H9 (cell line): ENCODE results near the gene LPCAT3. TPM values are rescaled to one million over a fixed set of nuclear protein-coding genes. Genes with fewer than 3 reads are reported as not detected.

Source experiments
- DNase-seq: peaks from one replicate; pipeline ENCODE4 v3.0.0-alpha.2; 2017
- H2AFZ ChIP-seq: one replicate; pipeline ENCODE4 v1.6.1; 2013; ENCODE audit warnings: mild to moderate bottlenecking, low read length, control low read depth, moderate library complexity
- H2AK5ac ChIP-seq: 2 replicates; pipeline ENCODE4 v1.6.1; 2013; ENCODE audit warnings: low read length, control low read depth, mixed read lengths; ENCODE audit not compliant: insufficient read length
- H2BK120ac ChIP-seq: one replicate; pipeline ENCODE4 v1.6.1; 2013; ENCODE audit warnings: low read depth, mild to moderate bottlenecking, low read length, control low read depth, inconsistent platforms; ENCODE audit not compliant: poor library complexity, severe bottlenecking
- H2BK12ac ChIP-seq: 2 replicates; pipeline ENCODE4 v1.6.1; 2013; ENCODE audit warnings: low read length, control low read depth, mixed read lengths, low read depth; ENCODE audit not compliant: insufficient read length
- H2BK15ac ChIP-seq: 2 replicates; pipeline ENCODE4 v1.6.1; 2013; ENCODE audit warnings: low read depth, low read length, control low read depth
- H2BK20ac ChIP-seq: one replicate; pipeline ENCODE4 v1.6.1; 2013; ENCODE audit warnings: low read depth, mild to moderate bottlenecking, low read length, control low read depth, inconsistent platforms; ENCODE audit not compliant: poor library complexity, severe bottlenecking
- H2BK5ac ChIP-seq: 2 replicates; pipeline ENCODE4 v1.6.1; 2013; ENCODE audit warnings: low read length, control low read depth, mixed read lengths; ENCODE audit not compliant: insufficient read length
- H3K14ac ChIP-seq: 2 replicates; pipeline ENCODE4 v1.6.1; 2013; ENCODE audit warnings: low read length, control low read depth; ENCODE audit not compliant: insufficient read depth
- H3K18ac ChIP-seq: 2 replicates; pipeline ENCODE4 v1.6.1; 2013; ENCODE audit warnings: low read depth, mild to moderate bottlenecking, mixed read lengths, low read length, control low read depth; ENCODE audit not compliant: insufficient read length
- H3K23ac ChIP-seq: 2 replicates; pipeline ENCODE4 v1.6.1; 2013; ENCODE audit warnings: low read length, control low read depth, mixed read lengths, low read depth; ENCODE audit not compliant: insufficient read length
- H3K23me2 ChIP-seq: 2 replicates; pipeline ENCODE4 v1.6.1; 2013; ENCODE audit warnings: low read depth, mild to moderate bottlenecking, mixed read lengths, low read length, control low read depth; ENCODE audit not compliant: insufficient read length, poor library complexity, severe bottlenecking
- H3K27ac ChIP-seq: 2 replicates; pipeline ENCODE4 v1.5.1; 2013; ENCODE audit warnings: low read length, control low read depth, mixed read lengths, low read depth; ENCODE audit not compliant: insufficient read length
- H3K27me3 ChIP-seq: 2 replicates; pipeline ENCODE4 v1.6.1; 2013; ENCODE audit warnings: low read length, control low read depth, inconsistent platforms; ENCODE audit not compliant: insufficient read depth
- H3K4ac ChIP-seq: 2 replicates; pipeline ENCODE4 v1.6.1; 2013; ENCODE audit warnings: low read depth, mild to moderate bottlenecking, control low read depth, inconsistent platforms, low read length, moderate library complexity
- H3K4me1 ChIP-seq: 2 replicates; pipeline ENCODE4 v1.6.1; 2013; ENCODE audit warnings: low read length, control low read depth, inconsistent platforms; ENCODE audit not compliant: insufficient read depth
- H3K4me2 ChIP-seq: 2 replicates; pipeline ENCODE4 v1.6.1; 2013; ENCODE audit warnings: low read length, control low read depth, mixed read lengths; ENCODE audit not compliant: insufficient read length, insufficient read depth
- H3K56ac ChIP-seq: 2 replicates; pipeline ENCODE4 v1.6.1; 2013; ENCODE audit warnings: low read depth, mild to moderate bottlenecking, mixed read lengths, low read length, control low read depth; ENCODE audit not compliant: insufficient read length
- H3K79me1 ChIP-seq: 2 replicates; pipeline ENCODE4 v1.6.1; 2013; ENCODE audit warnings: low read depth, mild to moderate bottlenecking, moderate library complexity, low read length, control low read depth, inconsistent platforms; ENCODE audit not compliant: insufficient read depth, poor library complexity, severe bottlenecking
- H3K79me2 ChIP-seq: 2 replicates; pipeline ENCODE4 v1.6.1; 2013; ENCODE audit warnings: low read length, control low read depth, inconsistent platforms; ENCODE audit not compliant: insufficient read depth
- H3K9ac ChIP-seq: 2 replicates; pipeline ENCODE4 v1.6.1; 2013; ENCODE audit warnings: low read length, control low read depth, mixed read lengths; ENCODE audit not compliant: insufficient read length; ENCODE audit errors: extremely low read depth
- H3K9me3 ChIP-seq: one replicate; pipeline ENCODE4 v1.6.1; 2013; ENCODE audit warnings: low read depth, low read length, inconsistent platforms; ENCODE audit not compliant: control insufficient read depth
- H3T11ph ChIP-seq: one replicate; pipeline ENCODE4 v1.6.1; 2013; ENCODE audit warnings: mild to moderate bottlenecking, low read length, control low read depth, inconsistent platforms
- H4K20me1 ChIP-seq: one replicate; pipeline ENCODE4 v1.6.1; 2013; ENCODE audit not compliant: control insufficient read depth, insufficient read length, insufficient read depth
- H4K5ac ChIP-seq: 2 replicates; pipeline ENCODE4 v1.6.1; 2013; ENCODE audit warnings: low read depth, mild to moderate bottlenecking, mixed read lengths, low read length, control low read depth; ENCODE audit not compliant: insufficient read length
- H4K8ac ChIP-seq: replicated peaks from 2 replicates; pipeline ENCODE4 v1.6.1; 2013; ENCODE audit warnings: low read length, control low read depth, mixed read lengths, low read depth; ENCODE audit not compliant: insufficient read length
- H4K91ac ChIP-seq: 2 replicates; pipeline ENCODE4 v1.6.1; 2013; ENCODE audit warnings: low read depth, mild to moderate bottlenecking, moderate library complexity, mixed read lengths, low read length, control low read depth; ENCODE audit not compliant: insufficient read length
- H3K27ac Mint-ChIP-seq, 3 experiments: 2 replicates in 2 of 3; 3 replicates in 1 of 3; pipeline ENCODE4 v1.8.0; 2020 to 2021; ENCODE audit warnings: mixed read lengths in 3 of 3, mild to moderate bottlenecking in 1 of 3, moderate library complexity in 1 of 3
- H3K27me3 Mint-ChIP-seq: 2 replicates; pipeline ENCODE4 v1.8.0; 2021; ENCODE audit warnings: low read depth, mild to moderate bottlenecking, moderate library complexity, mixed read lengths
- H3K36me3 Mint-ChIP-seq, 3 experiments: 2 replicates in 2 of 3; 3 replicates in 1 of 3; pipeline ENCODE4 v1.8.0; 2020 to 2021; ENCODE audit warnings: low read depth in 3 of 3, mixed read lengths in 3 of 3; ENCODE audit not compliant: insufficient read depth in 1 of 3
- H3K4me1 Mint-ChIP-seq, 2 experiments: 2 replicates each; pipeline ENCODE4 v1.8.0; 2020; ENCODE audit warnings: mixed read lengths in 2 of 2
- H3K4me3 Mint-ChIP-seq, 2 experiments: 2 replicates in 1 of 2; 3 replicates in 1 of 2; pipeline ENCODE4 v1.8.0; 2020 to 2021; ENCODE audit warnings: mild to moderate bottlenecking in 2 of 2, mixed read lengths in 2 of 2, moderate library complexity in 1 of 2
- H3K9me3 Mint-ChIP-seq, 2 experiments: 2 replicates in 1 of 2; 3 replicates in 1 of 2; pipeline ENCODE4 v1.8.0; 2020; ENCODE audit warnings: mild to moderate bottlenecking in 2 of 2, mixed read lengths in 2 of 2, moderate library complexity in 1 of 2
- WGBS: extraction: QIAGEN DNeasy Blood & Tissue Kit; methylation state at CpG from one replicate; pipeline ENCODE4 v1.1.7; 2013; ENCODE audit warnings: missing lambda C conversion rate, low lambda C conversion rate, mixed read lengths; ENCODE audit not compliant: insufficient read length; ENCODE audit errors: extremely low coverage; 5-methylcytosine and 5-hydroxymethylcytosine counted together
- total RNA-seq: library from RNA; stranded (reverse); gene quantifications from 2 replicates; pipeline ENCODE4 v1.2.1, GENCODE V29; 2021
- TF ChIP-seq, protein P1 (sequence below): fragments of 200-600 bp; sonication (generic); conservative IDR thresholded peaks from 3 replicates; pipeline ENCODE4 v1.8.0; 2021; ENCODE audit warnings: antibody characterized with exemption, mild to moderate bottlenecking

Gene LPCAT3
- total RNA-seq, 1 experiment from 2014 or later, result 47.7 TPM

DNA sequence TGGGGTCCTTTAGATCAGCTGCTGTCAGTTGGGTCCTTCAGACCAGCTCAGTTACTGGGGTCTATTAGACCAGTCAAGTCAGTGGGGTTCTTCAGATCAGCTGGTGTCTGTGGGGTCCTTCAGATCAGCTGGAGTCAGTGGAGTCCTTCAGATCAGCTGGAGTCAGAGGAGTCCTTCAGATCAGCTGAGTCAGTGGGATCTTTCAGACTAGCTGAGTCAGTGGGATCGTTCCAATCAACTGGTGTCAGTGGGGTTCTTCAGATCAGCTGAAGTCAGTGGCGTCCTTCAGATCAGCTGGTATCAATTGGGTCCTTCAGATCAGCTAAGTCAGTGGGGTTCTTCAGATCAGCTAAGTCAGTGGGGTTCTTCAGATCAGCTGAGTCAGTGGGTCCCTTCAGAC lies 14.7 kb upstream of the LPCAT3 start:
- no peak overlapping the region for H3K4ac ChIP-seq
- no peaks in the 10 kb centered on the region for H3K79me2 ChIP-seq
- no peak overlapping the region for H2BK120ac ChIP-seq
- no peak overlapping the region for H2BK12ac ChIP-seq
- H4K5ac ChIP-seq, result no peak overlapping the region
- Mint-ChIP-seq H3K36me3 (no peaks in the 10 kb centered on the region; a peak in 1 of 7 replicates), H3K27ac (no peak overlapping the region; a peak in 1 of 7 replicates), H3K9me3 (peaks cover 0 to 3% of the 10 kb centered on the region in 2 experiments; a peak in 1 of 5 replicates), H3K27me3 (peaks cover 3% of the 10 kb centered on the region), H3K4me3 (no peak overlapping the region), H3K4me1 (peaks cover 13 to 14% of the 10 kb centered on the region in 2 experiments)
- H4K8ac ChIP-seq, result no peak overlapping the region
- no CpG with 5 or more reads among the region's 2 CpGs for WGBS
- no peak for DNase-seq
- H3K9me3 ChIP-seq, result no peaks in the 10 kb centered on the region
- no peak overlapping the region for H2AFZ ChIP-seq
- H3K4me1 ChIP-seq, result peaks cover 3% of the 10 kb centered on the region; the same call in 1 of the 2 replicates
- H2BK5ac ChIP-seq, result no peak overlapping the region
- no peaks in the 10 kb centered on the region for H4K20me1 ChIP-seq
- no peak overlapping the region for H3K27ac ChIP-seq
- H3K14ac ChIP-seq, result no peak overlapping the region
- no peak overlapping the region for H2AK5ac ChIP-seq
- H3K27me3 ChIP-seq, result no peaks in the 10 kb centered on the region
- no peak overlapping the region for H3K18ac ChIP-seq
- H3K56ac ChIP-seq, result no peak overlapping the region
- H3K4me2 ChIP-seq, result no peak overlapping the region
- no peaks in the 10 kb centered on the region for H3K79me1 ChIP-seq
- H2BK20ac ChIP-seq, result no peak overlapping the region
- H3K23ac ChIP-seq, result no peak overlapping the region
- H3K9ac ChIP-seq, result no peak overlapping the region
- no peak overlapping the region for H2BK15ac ChIP-seq
- TF ChIP-seq, protein P1, sequence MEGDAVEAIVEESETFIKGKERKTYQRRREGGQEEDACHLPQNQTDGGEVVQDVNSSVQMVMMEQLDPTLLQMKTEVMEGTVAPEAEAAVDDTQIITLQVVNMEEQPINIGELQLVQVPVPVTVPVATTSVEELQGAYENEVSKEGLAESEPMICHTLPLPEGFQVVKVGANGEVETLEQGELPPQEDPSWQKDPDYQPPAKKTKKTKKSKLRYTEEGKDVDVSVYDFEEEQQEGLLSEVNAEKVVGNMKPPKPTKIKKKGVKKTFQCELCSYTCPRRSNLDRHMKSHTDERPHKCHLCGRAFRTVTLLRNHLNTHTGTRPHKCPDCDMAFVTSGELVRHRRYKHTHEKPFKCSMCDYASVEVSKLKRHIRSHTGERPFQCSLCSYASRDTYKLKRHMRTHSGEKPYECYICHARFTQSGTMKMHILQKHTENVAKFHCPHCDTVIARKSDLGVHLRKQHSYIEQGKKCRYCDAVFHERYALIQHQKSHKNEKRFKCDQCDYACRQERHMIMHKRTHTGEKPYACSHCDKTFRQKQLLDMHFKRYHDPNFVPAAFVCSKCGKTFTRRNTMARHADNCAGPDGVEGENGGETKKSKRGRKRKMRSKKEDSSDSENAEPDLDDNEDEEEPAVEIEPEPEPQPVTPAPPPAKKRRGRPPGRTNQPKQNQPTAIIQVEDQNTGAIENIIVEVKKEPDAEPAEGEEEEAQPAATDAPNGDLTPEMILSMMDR, result no peak
- no peak overlapping the region for H3T11ph ChIP-seq
- no peak overlapping the region for H4K91ac ChIP-seq
- no peaks in the 10 kb centered on the region for H3K23me2 ChIP-seq
